Fibroblast of peridontal ligament (primary cell): Measurements from ENCODE around the gene TMCC3.
A peak's percentile ranks its signal among the peaks of the same experiment; 100 is the strongest.

Experiments used
- DNase-seq: peaks from one replicate; pipeline ENCODE4 v3.0.0-alpha.2; 2010; ENCODE audit errors: extremely low read depth

Gene TMCC3

GRCh38 chr12:94532490-94533422, 117.6 kb downstream of the TMCC3 start:
- peak; percentile 67 for DNase-seq

- DNase-seq: no peak
Measured at GRCh38 chr12:94531196-94531720, 119.1 kb downstream of the TMCC3 start.

GRCh38 chr12:94525951-94526350, 124.4 kb downstream of the TMCC3 start:
- DNase-seq: no peak
